Measurements from ENCODE around the gene PARD3. TPM values are rescaled to one million over a fixed set of nuclear protein-coding genes. Genes with fewer than 3 reads are reported as not detected.

PARD3 gene
- total and polyA plus RNA-seq, 10 of the 15 experiments (the other 5 are each of a cell fraction or from before 2014, with no cell fraction given), result 2.6 to 43.1 (median 13.9) TPM

- CTCF ChIA-PET, result interaction anchor here (0.7 to 1.6 kb wide), 5 partner anchors 9 to 202 kb away, joined by 3 to 7 read pairs (median 4); no protein-coding TSS in a partner anchor
- no peak for ATAC-seq
- H3K9ac ChIP-seq (ENCODE audit: control insufficient read depth, insufficient read depth, low read length), result no peak overlapping the region
- SMC1A ChIA-PET (ENCODE audit: uncharacterized antibody, unreplicated experiment), result interaction anchor here (1.2 to 1.9 kb wide), 3 partner anchors 9 to 33 kb away, joined by 3 to 7 read pairs (median 5); no protein-coding TSS in a partner anchor
- H3K27me3 ChIP-seq (replicated peaks in 1 of 2; ENCODE audit: control insufficient read depth in 2 of 2, insufficient read depth in 2 of 2, low read length in 1 of 2), result no peaks in the 10 kb centered on the region
- BruUV-seq (replicated peaks), result no TSS peak
- in situ Hi-C loops (cut with MboI) (no loop called here), intact Hi-C loops (cut with micrococcal nuclease; ENCODE audit: unreplicated experiment) (no loop called here)
- no peak overlapping the region for H3K4me2 ChIP-seq (ENCODE audit: control insufficient read depth, insufficient read depth)
- POLR2A ChIA-PET, result interaction anchor here (0.6 kb wide), 1 partner anchor 9 kb away, joined by 3 read pairs; no protein-coding TSS in a partner anchor
- no peak for DNase-seq (ENCODE audit: low read depth, low spot score)
- no peak for FAIRE-seq
- no peaks in the 10 kb centered on the region for H4K20me1 ChIP-seq (ENCODE audit: control insufficient read depth, insufficient read depth)
- TF ChIP-seq USF1 (IDR thresholded peaks at IDR 0.05; ENCODE audit: borderline replicate concordance, extremely low read length, insufficient read depth, low read depth, low read length), result no peak
- TF ChIP-seq CEBPZ (IDR thresholded peaks at IDR 0.05; ENCODE audit: low read depth, low read length), result no peak
- no peak for TF ChIP-seq ETV6 (conservative IDR thresholded peaks at IDR 0.05 in 1 of 2, IDR thresholded peaks at IDR 0.05 in 1 of 2; ENCODE audit: borderline replicate concordance in 1 of 2, low read depth in 1 of 2)
- no peak for TF ChIP-seq PBX3 (IDR thresholded peaks at IDR 0.05; ENCODE audit: insufficient replicate concordance, low read depth, low read length)
- TF ChIP-seq KAT2A (conservative IDR thresholded peaks at IDR 0.05; ENCODE audit: control insufficient read depth, low read depth, low read length), result no peak
- no peak for TF ChIP-seq JUNB (IDR thresholded peaks at IDR 0.05)
- TF ChIP-seq EGR1 (IDR thresholded peaks at IDR 0.05; ENCODE audit: borderline replicate concordance in 1 of 2, low read depth in 2 of 2, low read length in 2 of 2), result no peak
- no peak for TF ChIP-seq POLR2AphosphoS5 (IDR thresholded peaks at IDR 0.05; ENCODE audit: low read length)
- no peak for TF ChIP-seq RELB (IDR thresholded peaks at IDR 0.05; ENCODE audit: low read depth)
- no peak for TF ChIP-seq MEF2A (IDR thresholded peaks at IDR 0.05; ENCODE audit: insufficient read depth, low read depth, low read length)
- no peak for TF ChIP-seq GABPA (IDR thresholded peaks at IDR 0.05; ENCODE audit: low read depth)
- no peak for TF ChIP-seq TCF3 (IDR thresholded peaks at IDR 0.05; ENCODE audit: borderline replicate concordance, insufficient read depth, low read depth, low read length)
- no peak for TF ChIP-seq RUNX3 (IDR thresholded peaks at IDR 0.05; ENCODE audit: low read length)
- no peak for TF ChIP-seq CBFB (IDR thresholded peaks at IDR 0.05; ENCODE audit: low read depth)
- TF ChIP-seq ZSCAN29 (IDR thresholded peaks at IDR 0.05), result no peak
- no peak for TF ChIP-seq BHLHE40 (IDR thresholded peaks at IDR 0.05; ENCODE audit: borderline replicate concordance in 1 of 2, low read depth in 2 of 2, low read length in 1 of 2)
- H3K4me3 ChIP-seq, result no peak overlapping the region
- no peaks in the 10 kb centered on the region for H3K36me3 ChIP-seq (ENCODE audit: control insufficient read depth in 2 of 2, insufficient read depth in 2 of 2, low read length in 1 of 2)
- 14% methylated on average over 3 of the region's 3 CpGs for WGBS (ENCODE audit: insufficient coverage, insufficient replicate concordance, low lambda C conversion rate, missing lambda C conversion rate)
- no peaks in the 10 kb centered on the region for H3K9me3 ChIP-seq (replicated peaks; ENCODE audit: control insufficient read depth, insufficient read depth, low read length)
- no peak overlapping the region for H2AFZ ChIP-seq (ENCODE audit: control insufficient read depth, low read depth, low read length)
- H3K79me2 ChIP-seq (ENCODE audit: control insufficient read depth, insufficient read depth, low read length), result no peaks in the 10 kb centered on the region
- no peak overlapping the region for H3K27ac ChIP-seq (ENCODE audit: control insufficient read depth, insufficient read depth)
- RAD21 ChIA-PET (ENCODE audit: unreplicated experiment), result interaction anchor here (1.3 to 1.4 kb wide), 2 partner anchors 9 to 350 kb away, joined by 3 to 4 read pairs; no protein-coding TSS in a partner anchor
- H3K4me1 ChIP-seq (ENCODE audit: control insufficient read depth, insufficient read depth, low read length), result no peaks in the 10 kb centered on the region
Measured at GRCh38 chr10:34288634-34289033, 526.5 kb downstream of the PARD3 start.

Measured in GM12878 (cell line).